ENCODE results near the gene CADM1. TPM values are rescaled to one million over a fixed set of nuclear protein-coding genes. Genes with fewer than 3 reads are reported as not detected.

Gene CADM1
- total and polyA plus RNA-seq, 11 donors = 11.4 to 80.2 (median 40.6) TPM

DNA sequence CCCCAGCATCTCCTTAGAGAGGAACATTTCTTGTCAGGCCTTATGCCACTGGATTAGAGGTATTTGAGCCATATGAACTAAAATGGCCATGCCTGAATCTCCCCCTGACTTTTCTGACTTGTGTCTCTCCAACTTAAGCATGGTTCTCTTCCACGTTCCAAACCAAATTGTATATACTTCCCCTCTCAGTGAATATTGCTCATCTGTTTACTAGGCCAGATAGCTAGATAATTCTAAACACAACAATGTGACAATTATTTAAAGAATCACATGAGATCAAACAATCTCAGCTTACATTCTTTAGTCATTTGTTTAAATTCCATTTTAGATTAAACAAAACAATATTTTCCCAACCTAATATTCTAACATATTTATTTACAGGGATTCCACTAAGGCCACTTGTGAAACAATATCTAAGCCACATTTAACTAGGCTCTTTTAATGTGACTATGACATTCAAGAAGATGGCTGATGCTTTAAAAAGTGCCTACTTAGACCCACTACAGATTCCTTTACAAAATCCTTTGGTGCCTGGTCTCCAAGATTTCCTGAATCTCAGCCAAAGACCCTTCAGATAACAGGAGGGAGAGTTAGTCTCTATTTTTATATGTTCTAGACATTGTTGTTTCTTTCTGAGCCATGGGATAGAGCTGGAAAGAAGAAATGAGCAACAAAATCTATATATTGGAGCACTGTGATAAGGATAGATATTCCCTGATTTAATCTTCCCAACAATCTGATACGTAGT lies 105.7 kb downstream of the CADM1 start:
- no peaks in the 10 kb centered on the region for H3K36me3 ChIP-seq
- no peak overlapping the region for H3K4me3 ChIP-seq
- WGBS, 4 donors = 68 to 76% (median 73%) methylated on average over 2 of the region's 2 CpGs
- no peak overlapping the region for H3K27ac ChIP-seq
- H3K9me3 ChIP-seq = no peaks in the 10 kb centered on the region
- TF ChIP-seq POLR2A (IDR thresholded peaks at IDR 0.05) = no peak
- TF ChIP-seq, protein P1, sequence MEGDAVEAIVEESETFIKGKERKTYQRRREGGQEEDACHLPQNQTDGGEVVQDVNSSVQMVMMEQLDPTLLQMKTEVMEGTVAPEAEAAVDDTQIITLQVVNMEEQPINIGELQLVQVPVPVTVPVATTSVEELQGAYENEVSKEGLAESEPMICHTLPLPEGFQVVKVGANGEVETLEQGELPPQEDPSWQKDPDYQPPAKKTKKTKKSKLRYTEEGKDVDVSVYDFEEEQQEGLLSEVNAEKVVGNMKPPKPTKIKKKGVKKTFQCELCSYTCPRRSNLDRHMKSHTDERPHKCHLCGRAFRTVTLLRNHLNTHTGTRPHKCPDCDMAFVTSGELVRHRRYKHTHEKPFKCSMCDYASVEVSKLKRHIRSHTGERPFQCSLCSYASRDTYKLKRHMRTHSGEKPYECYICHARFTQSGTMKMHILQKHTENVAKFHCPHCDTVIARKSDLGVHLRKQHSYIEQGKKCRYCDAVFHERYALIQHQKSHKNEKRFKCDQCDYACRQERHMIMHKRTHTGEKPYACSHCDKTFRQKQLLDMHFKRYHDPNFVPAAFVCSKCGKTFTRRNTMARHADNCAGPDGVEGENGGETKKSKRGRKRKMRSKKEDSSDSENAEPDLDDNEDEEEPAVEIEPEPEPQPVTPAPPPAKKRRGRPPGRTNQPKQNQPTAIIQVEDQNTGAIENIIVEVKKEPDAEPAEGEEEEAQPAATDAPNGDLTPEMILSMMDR (IDR thresholded peaks at IDR 0.05) = no peak
- no peaks in the 10 kb centered on the region for H3K27me3 ChIP-seq
- intact Hi-C loops (cut with DNase I) = no loop called here
- ATAC-seq (no peak), DNase-seq (no peak)
- peaks cover 0 to 4% (median 0%) of the 10 kb centered on the region in 12 donors for H3K4me1 ChIP-seq

DNA sequence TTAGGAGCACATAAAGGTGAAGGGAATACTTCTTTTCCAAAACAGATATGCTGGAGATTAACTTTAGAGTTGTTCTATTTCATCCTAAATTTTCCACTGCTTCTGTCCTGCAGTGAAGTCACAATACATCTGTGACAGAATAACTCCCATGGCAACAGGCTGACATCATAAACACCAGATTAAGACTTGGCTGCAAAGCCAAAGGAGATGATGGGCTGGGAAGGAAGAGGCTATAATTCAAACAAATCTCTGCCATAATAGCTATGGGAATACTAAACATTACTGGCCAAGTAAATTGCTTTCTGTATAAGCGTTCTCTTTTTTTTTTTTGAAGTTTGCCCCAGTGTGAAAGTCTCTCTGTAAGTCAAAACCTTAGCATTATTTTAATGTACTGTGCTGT lies 107.7 kb downstream of the CADM1 start:
- intact Hi-C loops (cut with DNase I) = no loop called here
- ATAC-seq = peak in 3 of 4 donors; percentile 47 to 83 (median 48)
- 70 to 93% (median 79%) methylated on average over 1 of the region's 1 CpG for WGBS, 4 donors

DNA sequence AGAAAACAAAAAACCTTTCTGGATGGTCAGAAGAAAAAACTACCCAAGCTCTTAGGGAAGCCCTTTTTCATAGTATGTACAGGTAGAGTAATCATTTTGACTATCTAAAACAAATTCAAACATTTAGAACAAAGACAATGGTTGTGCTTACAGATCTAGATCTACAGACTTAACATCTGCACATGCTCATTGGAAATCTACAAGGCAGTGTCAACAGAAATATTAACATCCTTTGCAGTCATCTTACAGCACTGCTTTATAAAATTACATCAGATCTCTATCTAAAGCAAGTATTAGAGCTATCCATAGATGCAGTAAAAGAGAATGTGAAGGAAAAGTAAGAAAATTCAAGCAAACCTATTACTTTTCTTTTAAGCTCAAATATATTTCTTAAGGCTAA lies 110.3 kb downstream of the CADM1 start:
- Histone ChIP-seq H3K4me1 (peaks cover 0 to 6% (median 0%) of the 10 kb centered on the region in 12 donors), H3K27me3 (no peaks in the 10 kb centered on the region), H3K9me3 (no peaks in the 10 kb centered on the region), H3K27ac (no peak overlapping the region), H3K36me3 (no peaks in the 10 kb centered on the region), H3K4me3 (no peak overlapping the region)
- DNase-seq = no peak
- intact Hi-C loops (cut with DNase I) = no loop called here
- ATAC-seq = no peak
- TF ChIP-seq POLR2A (IDR thresholded peaks at IDR 0.05) = no peak
- TF ChIP-seq, protein P1 (IDR thresholded peaks at IDR 0.05) = no peak

More for the DNA sequence above, 107.7 kb downstream of the CADM1 start:
- H3K4me3 ChIP-seq = no peak overlapping the region
- TF ChIP-seq, protein P1 (IDR thresholded peaks at IDR 0.05) = no peak
- no peak for TF ChIP-seq POLR2A (IDR thresholded peaks at IDR 0.05)
- no peak overlapping the region for H3K27ac ChIP-seq
- H3K36me3 ChIP-seq = no peaks in the 10 kb centered on the region
- peaks cover 0 to 4% (median 0%) of the 10 kb centered on the region in 12 donors for H3K4me1 ChIP-seq
- H3K27me3 ChIP-seq = no peaks in the 10 kb centered on the region
- DNase-seq = no peak
- no peaks in the 10 kb centered on the region for H3K9me3 ChIP-seq

DNA sequence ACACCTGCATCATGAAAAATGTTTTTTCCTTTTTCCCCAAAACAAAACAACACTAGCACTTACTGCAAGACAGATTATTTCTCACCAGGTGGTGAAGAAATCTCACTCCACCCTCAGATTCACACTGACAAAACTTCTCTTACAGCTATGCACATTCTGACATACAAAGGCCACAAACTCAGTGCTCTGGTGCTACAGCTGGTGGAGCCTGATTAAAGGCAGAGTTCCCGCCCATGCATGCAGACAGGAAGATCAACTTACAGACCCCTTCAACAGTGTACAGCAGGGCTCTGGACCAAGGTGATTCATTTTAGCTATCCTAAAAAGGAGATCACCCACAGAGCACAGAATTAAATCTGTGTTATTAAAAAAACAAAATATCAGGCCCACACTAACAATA lies 112.6 kb downstream of the CADM1 start:
- H3K9me3 ChIP-seq = no peaks in the 10 kb centered on the region
- DNase-seq (no peak), ATAC-seq (no peak)
- WGBS, 4 donors = 53 to 79% (median 68%) methylated on average over 1 of the region's 1 CpG
- TF ChIP-seq POLR2A (IDR thresholded peaks at IDR 0.05) = no peak
- TF ChIP-seq, protein P1 (IDR thresholded peaks at IDR 0.05) = no peak
- H3K27me3 ChIP-seq = no peaks in the 10 kb centered on the region
- H3K36me3 ChIP-seq = no peaks in the 10 kb centered on the region
- peaks cover 0 to 9% (median 1%) of the 10 kb centered on the region in 12 donors for H3K4me1 ChIP-seq
- H3K27ac ChIP-seq = no peak overlapping the region
- H3K4me3 ChIP-seq = no peak overlapping the region
- intact Hi-C loops (cut with DNase I) = no loop called here

Data from heart left ventricle (tissue), 16 donors.